Kidney (tissue), 14 donors: ENCODE data around the gene ZBTB40. TPM values are rescaled to one million over a fixed set of nuclear protein-coding genes. Genes with fewer than 3 reads are reported as not detected.

Experiments
- DNase-seq, 5 donors: peaks; one replicate each; pipeline ENCODE4 v3.0.0-alpha.2; 2013 to 2020
- FAIRE-seq: peaks from 2 replicates; lab custom pipeline; 2012; peaks lifted over from hg19 to GRCh38; lab: Jason Lieb, UNC
- H3K27ac ChIP-seq, 2 donors: one replicate each; pipeline ENCODE4 v1.7.0; 2013; ENCODE audit warnings: low read depth in 2 of 2, low read length in 2 of 2, inconsistent platforms in 1 of 2
- H3K27me3 ChIP-seq: one replicate; pipeline ENCODE4 v1.7.1; 2013; ENCODE audit warnings: low read length, inconsistent platforms; ENCODE audit not compliant: control insufficient read depth, insufficient read depth
- H3K36me3 ChIP-seq, 3 donors: one replicate each; pipeline versions ENCODE4 v1.7.0 to v1.7.1; 2013; ENCODE audit warnings: low read length in 3 of 3, control low read depth in 1 of 3, inconsistent platforms in 1 of 3; ENCODE audit not compliant: insufficient read depth in 3 of 3, control insufficient read depth in 2 of 3
- H3K4me1 ChIP-seq, 3 donors: one replicate each; pipeline versions ENCODE4 v1.7.0 to v1.7.1; 2013; ENCODE audit warnings: low read length in 3 of 3, inconsistent platforms in 1 of 3, low read depth in 1 of 3; ENCODE audit not compliant: control insufficient read depth in 2 of 3, insufficient read depth in 2 of 3
- H3K4me3 ChIP-seq, 3 donors: one replicate each; pipeline versions ENCODE4 v1.7.0 to v1.8.1; 2013; ENCODE audit warnings: low read length in 3 of 3, control low read depth in 1 of 3, inconsistent platforms in 1 of 3
- H3K9ac ChIP-seq, 3 donors: one replicate each; pipeline versions ENCODE4 v1.7.0 to v1.7.1; 2013; ENCODE audit warnings: low read length in 3 of 3, control low read depth in 1 of 3, inconsistent platforms in 1 of 3
- H3K9me3 ChIP-seq, 3 donors: one replicate each; pipeline versions ENCODE4 v1.7.0 to v1.7.1; 2013; ENCODE audit warnings: low read length in 3 of 3, control low read depth in 1 of 3, inconsistent platforms in 1 of 3; ENCODE audit not compliant: control insufficient read depth in 2 of 3, insufficient read depth in 1 of 3
- CTCF ChIP-seq: IDR thresholded peaks from 3 replicates; pipeline ENCODE4 v1.5.1; 2012; ENCODE audit warnings: mild to moderate bottlenecking, moderate library complexity, borderline replicate concordance; ENCODE audit not compliant: insufficient read depth; ENCODE audit errors: extremely low read depth
- intact Hi-C: fragments of 100-400 bp; cut with DNase I; formaldehyde crosslinking; loops from one replicate; pipeline ENCODE4 v1.11.1; 2022
- polyA plus RNA-seq: library from polyadenylated mRNA; stranded (reverse); fragments of 350-450 nt; fragmentation: Illumina TruSeq; extraction: RNeasy Lipid Tissue Mini Kit (QIAGEN cat#74804); gene quantifications from one replicate; pipeline ENCODE4 v1.2.3, GENCODE V29; 2014; ENCODE audit warnings: low read depth, low replicate concordance; ENCODE audit not compliant: insufficient read depth
- total RNA-seq: library from RNA; stranded (reverse); fragmentation: NEBNext Ultra II Directional; extraction: Animal tissue kit (Norgen Biotek cat#: 25700); gene quantifications from one replicate; pipeline ENCODE4 v1.2.1, GENCODE V29; 2021
- donor health status: control.
- donor health status: control.
- donor health status: control.
- donor health status: control.
- donor health status: control.
- donor health status: DM: yes; HTN: yes; CAD: no.
- donor health status: Normal renal cell carcinoma (clear cell type).

Gene ZBTB40
- total and polyA plus RNA-seq, 2 donors from 2014 or later, result 4.3 to 17.4 TPM

- FAIRE-seq (no peak), DNase-seq (no peak)
- Histone ChIP-seq H3K4me1 (peaks cover 0 to 7% (median 0%) of the 10 kb centered on the region in 3 donors), H3K27me3 (no peaks in the 10 kb centered on the region), H3K27ac (no peak overlapping the region), H3K36me3 (no peaks in the 10 kb centered on the region), H3K9ac (no peak overlapping the region), H3K9me3 (no peaks in the 10 kb centered on the region), H3K4me3 (no peak overlapping the region)
- intact Hi-C loops, result no loop called here
- no peak for TF ChIP-seq CTCF
These were observed 14.0 kb downstream of the ZBTB40 start for GRCh38 chr1:22465671-22466070.

- Histone ChIP-seq H3K27ac (no peak overlapping the region), H3K4me1 (peaks cover 0 to 16% (median 11%) of the 10 kb centered on the region in 3 donors), H3K36me3 (peaks cover 0 to 2% (median 0%) of the 10 kb centered on the region in 3 donors), H3K4me3 (no peak overlapping the region), H3K9me3 (no peaks in the 10 kb centered on the region), H3K9ac (no peak overlapping the region), H3K27me3 (no peaks in the 10 kb centered on the region)
- FAIRE-seq, result no peak
- intact Hi-C loops, result no loop called here
- no peak for TF ChIP-seq CTCF
- no peak for DNase-seq
These were observed 18.6 kb downstream of the ZBTB40 start for GRCh38 chr1:22470227-22470626.

- no peak for TF ChIP-seq CTCF
- intact Hi-C loops, result no loop called here
- FAIRE-seq (no peak), DNase-seq (no peak)
- H3K4me3 ChIP-seq, result no peak overlapping the region
- no peak overlapping the region for H3K9ac ChIP-seq
- H3K27me3 ChIP-seq, result no peaks in the 10 kb centered on the region
- H3K4me1 ChIP-seq, result peaks cover 0 to 17% (median 11%) of the 10 kb centered on the region in 3 donors
- peak overlapping the region in 1 of 2 donors; percentile 24 for H3K27ac ChIP-seq
- H3K9me3 ChIP-seq, result no peaks in the 10 kb centered on the region
- H3K36me3 ChIP-seq, result peaks cover 0 to 2% (median 0%) of the 10 kb centered on the region in 3 donors
These were observed 19.4 kb downstream of the ZBTB40 start for GRCh38 chr1:22471078-22471477.

- FAIRE-seq, result no peak
These were observed 20.0 kb downstream of the ZBTB40 start for GRCh38 chr1:22471610-22472009.

More at GRCh38 chr1:22471610-22472009, 20.0 kb downstream of the ZBTB40 start:
- Histone ChIP-seq H3K4me3 (no peak overlapping the region), H3K27ac (no peak overlapping the region), H3K36me3 (peaks cover 0 to 2% (median 0%) of the 10 kb centered on the region in 3 donors), H3K4me1 (peaks cover 0 to 17% (median 11%) of the 10 kb centered on the region in 3 donors), H3K9me3 (no peaks in the 10 kb centered on the region), H3K9ac (no peak overlapping the region), H3K27me3 (no peaks in the 10 kb centered on the region)
- no peak for DNase-seq
- no peak for TF ChIP-seq CTCF
- intact Hi-C loops, result no loop called here
